ENCODE data around the gene COMMD4.

DNA sequence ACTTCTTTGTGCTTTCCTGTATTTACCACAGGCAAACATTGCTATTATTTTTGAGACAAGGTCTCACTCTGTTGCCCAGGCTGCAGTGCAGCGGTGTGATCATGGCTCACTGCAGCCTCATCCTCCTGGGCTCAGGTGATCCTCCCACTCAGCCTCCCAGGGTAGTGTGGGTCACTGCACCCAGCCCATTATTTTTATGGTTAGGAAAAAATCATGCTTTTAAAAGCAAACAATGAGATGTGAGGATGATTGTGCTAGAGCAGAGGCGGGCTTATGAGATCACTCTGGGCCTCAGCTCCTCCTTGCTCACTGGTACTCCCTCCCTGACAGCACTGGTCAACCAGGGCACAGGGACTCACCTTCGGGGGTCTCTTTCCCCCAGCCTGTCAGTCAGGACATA, 30.3 kb downstream of the COMMD4 start:
- TF ChIP-seq, protein P1, sequence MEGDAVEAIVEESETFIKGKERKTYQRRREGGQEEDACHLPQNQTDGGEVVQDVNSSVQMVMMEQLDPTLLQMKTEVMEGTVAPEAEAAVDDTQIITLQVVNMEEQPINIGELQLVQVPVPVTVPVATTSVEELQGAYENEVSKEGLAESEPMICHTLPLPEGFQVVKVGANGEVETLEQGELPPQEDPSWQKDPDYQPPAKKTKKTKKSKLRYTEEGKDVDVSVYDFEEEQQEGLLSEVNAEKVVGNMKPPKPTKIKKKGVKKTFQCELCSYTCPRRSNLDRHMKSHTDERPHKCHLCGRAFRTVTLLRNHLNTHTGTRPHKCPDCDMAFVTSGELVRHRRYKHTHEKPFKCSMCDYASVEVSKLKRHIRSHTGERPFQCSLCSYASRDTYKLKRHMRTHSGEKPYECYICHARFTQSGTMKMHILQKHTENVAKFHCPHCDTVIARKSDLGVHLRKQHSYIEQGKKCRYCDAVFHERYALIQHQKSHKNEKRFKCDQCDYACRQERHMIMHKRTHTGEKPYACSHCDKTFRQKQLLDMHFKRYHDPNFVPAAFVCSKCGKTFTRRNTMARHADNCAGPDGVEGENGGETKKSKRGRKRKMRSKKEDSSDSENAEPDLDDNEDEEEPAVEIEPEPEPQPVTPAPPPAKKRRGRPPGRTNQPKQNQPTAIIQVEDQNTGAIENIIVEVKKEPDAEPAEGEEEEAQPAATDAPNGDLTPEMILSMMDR (IDR thresholded peaks at IDR 0.05 in 4 of 5, conservative IDR thresholded peaks at IDR 0.05 in 1 of 5) = no peak
- TF ChIP-seq POLR2A (IDR thresholded peaks at IDR 0.05) = no peak
